HCT116 (cell line): ENCODE results near the gene TUBB4A. TPM values are rescaled to one million over a fixed set of nuclear protein-coding genes. Genes with fewer than 3 reads are reported as not detected.

Experiments used
- ATAC-seq: fragments of 200-7000 bp; cut with Tn5 transposase; 2 replicates; pipeline ENCODE4 v1.9.1; 2020; ENCODE audit warnings: mild to moderate bottlenecking, moderate library complexity
- BruUV-seq: library from RNA; stranded (reverse); fragments of 400-500 nt; replicated peaks from 2 replicates; lab custom pipeline; 2021; lab: Mats Ljungman, UMichigan
- CTCF ChIA-PET: fragments of 300-600 bp; sonication (Branson Sonifier 250); formaldehyde crosslinking; loops from one replicate; lab custom pipeline; 2021; ENCODE audit warnings: antibody characterized with exemption; lab: Charles Lee
- POLR2A ChIA-PET: fragments of 300-600, 350-600 bp; sonication (Branson Sonifier 250); formaldehyde crosslinking; loops from one replicate; lab custom pipeline; 2021; ENCODE audit warnings: antibody characterized with exemption; lab: Charles Lee
- RAD21 ChIA-PET, 2 experiments: fragments of 300-600 bp; sonication (Branson Sonifier 250); formaldehyde crosslinking; loops; one replicate each; lab custom pipeline; 2023; ENCODE audit warnings: low total read pairs in 2 of 2; ENCODE audit not compliant: uncharacterized antibody in 2 of 2, unreplicated experiment in 2 of 2, low non-redundant PET in 1 of 2; lab: Charles Lee
- DNase-seq: peaks from one replicate; pipeline ENCODE4 v3.0.0-alpha.2; 2010; ENCODE audit warnings: low read depth, low spot score
- H2AFZ ChIP-seq: fragments of 200-600 bp; shearing (Covaris generic), sonication (generic); 2 replicates; pipeline ENCODE4 v1.6.1; 2017; ENCODE audit warnings: low read depth, mixed run types, mixed read lengths, antibody characterized with exemption, low read length; ENCODE audit not compliant: poor library complexity, severe bottlenecking
- H3K27ac ChIP-seq: 2 replicates; pipeline ENCODE4 v1.5.1; 2012; ENCODE audit warnings: low read depth, low read length
- H3K27me3 ChIP-seq: fragments of 200-600 bp; sonication (generic); 2 replicates; pipeline ENCODE4 v1.6.1; 2016; ENCODE audit warnings: mixed run types, low read length, mixed read lengths; ENCODE audit not compliant: insufficient read depth
- H3K36me3 ChIP-seq, 2 experiments: fragments of 200-500 bp in 1 of 2; fragments of 200-600 bp in 1 of 2; sonication (Bioruptor generic) in 1 of 2; sonication (generic) in 1 of 2; 2 replicates each; pipeline versions ENCODE4 v1.5.1 to v1.6.1; 2014 to 2016; ENCODE audit warnings: low read length in 2 of 2, inconsistent platforms in 1 of 2, mixed read lengths in 1 of 2, mixed run types in 1 of 2; ENCODE audit not compliant: insufficient read depth in 2 of 2, control insufficient read depth in 1 of 2
- H3K4me1 ChIP-seq, 2 experiments: fragments of 200-600 bp in 1 of 2; sonication (generic) in 1 of 2; 2 replicates each; pipeline versions ENCODE4 v1.5.1 to v1.6.1; 2012 to 2017; ENCODE audit warnings: low read length in 2 of 2, inconsistent platforms in 1 of 2, mild to moderate bottlenecking in 1 of 2, mixed read lengths in 1 of 2, mixed run types in 1 of 2, moderate library complexity in 1 of 2; ENCODE audit not compliant: insufficient read depth in 2 of 2, control insufficient read depth in 1 of 2
- H3K4me2 ChIP-seq: fragments of 200-600 bp; sonication (generic); 2 replicates; pipeline ENCODE4 v1.6.1; 2017; ENCODE audit warnings: mixed run types, low read length, mixed read lengths
- H3K4me3 ChIP-seq, 2 experiments: fragments of 200-600 bp in 1 of 2; sonication (generic) in 1 of 2; replicated peaks in 1 of 2; 2 replicates each; pipeline ENCODE4 v1.5.1; 2011 to 2016; ENCODE audit warnings: low read length in 2 of 2, control low read depth in 1 of 2, low read depth in 1 of 2, mild to moderate bottlenecking in 1 of 2, mixed read lengths in 1 of 2, mixed run types in 1 of 2
- H3K79me2 ChIP-seq: fragments of 200-600 bp; sonication (generic); 2 replicates; pipeline ENCODE4 v1.6.1; 2017; ENCODE audit warnings: mild to moderate bottlenecking, mixed run types, low read length, moderate library complexity, mixed read lengths; ENCODE audit not compliant: insufficient read depth
- H3K9ac ChIP-seq: fragments of 200-600 bp; sonication (generic); 2 replicates; pipeline ENCODE4 v1.6.1; 2016; ENCODE audit warnings: low read length, mixed read lengths
- H3K9me2 ChIP-seq: fragments of 200-600 bp; sonication (generic), shearing (Covaris generic); 2 replicates; pipeline ENCODE4 v1.6.1; 2017; ENCODE audit warnings: mixed run types, mild to moderate bottlenecking, moderate library complexity; ENCODE audit not compliant: insufficient read depth
- H3K9me3 ChIP-seq, 2 experiments: fragments of 200-500 bp in 1 of 2; fragments of 200-600 bp in 1 of 2; sonication (Bioruptor generic) in 1 of 2; sonication (generic) in 1 of 2; 2 replicates each; pipeline ENCODE4 v1.6.1; 2014 to 2017; ENCODE audit warnings: low read length in 2 of 2, mixed read lengths in 2 of 2, inconsistent platforms in 1 of 2, low read depth in 1 of 2, mild to moderate bottlenecking in 1 of 2, mixed run types in 1 of 2, moderate library complexity in 1 of 2; ENCODE audit not compliant: control insufficient read depth in 1 of 2, insufficient read depth in 1 of 2
- H4K20me1 ChIP-seq: fragments of 200-600 bp; sonication (generic), shearing (Covaris generic); 2 replicates; pipeline ENCODE4 v1.6.1; 2017; ENCODE audit warnings: mixed run types, mild to moderate bottlenecking, moderate library complexity; ENCODE audit not compliant: insufficient read depth
- ATF3 ChIP-seq: IDR thresholded peaks from 2 replicates; pipeline ENCODE4 v1.6.1; 2012
- CBX3 ChIP-seq: IDR thresholded peaks from 2 replicates; pipeline ENCODE4 v1.6.1; 2012; ENCODE audit warnings: low read depth
- CEBPB ChIP-seq: IDR thresholded peaks from 2 replicates; pipeline ENCODE4 v1.6.1; 2012; ENCODE audit warnings: low read depth
- EGR1 ChIP-seq: IDR thresholded peaks from 2 replicates; pipeline ENCODE4 v1.6.1; 2012; ENCODE audit warnings: low read depth
- ELF1 ChIP-seq: IDR thresholded peaks from 2 replicates; pipeline ENCODE4 v1.6.1; 2012; ENCODE audit warnings: low read depth, borderline replicate concordance
- EZH2 ChIP-seq: fragments of 200-600 bp; sonication (generic); IDR thresholded peaks from 2 replicates; pipeline ENCODE4 v1.6.1; 2017; ENCODE audit warnings: antibody characterized with exemption, mixed run types
- EZH2phosphoT487 ChIP-seq: fragments of 200-600 bp; IDR thresholded peaks from 2 replicates; pipeline ENCODE4 v1.6.1; 2018; ENCODE audit warnings: antibody characterized with exemption, borderline replicate concordance
- FOSL1 ChIP-seq: IDR thresholded peaks from 2 replicates; pipeline ENCODE4 v1.6.1; 2012; ENCODE audit warnings: low read depth
- JUND ChIP-seq: IDR thresholded peaks from 2 replicates; pipeline ENCODE4 v1.6.1; 2012
- POLR2A ChIP-seq: IDR thresholded peaks from 2 replicates; pipeline ENCODE4 v1.7.0; 2011; ENCODE audit warnings: borderline replicate concordance; ENCODE audit not compliant: insufficient read depth, insufficient read length; ENCODE audit errors: extremely low read depth
- POLR2AphosphoS5 ChIP-seq: IDR thresholded peaks from 2 replicates; pipeline ENCODE4 v1.6.1; 2011; ENCODE audit warnings: mild to moderate bottlenecking, low read depth, low read length, moderate library complexity
- RAD21 ChIP-seq: IDR thresholded peaks from 2 replicates; pipeline ENCODE4 v1.6.1; 2012; ENCODE audit warnings: low read depth, mild to moderate bottlenecking
- REST ChIP-seq: IDR thresholded peaks from 2 replicates; pipeline ENCODE4 v1.6.1; 2012; ENCODE audit warnings: low read depth
- SIN3A ChIP-seq: IDR thresholded peaks from 2 replicates; pipeline ENCODE4 v1.6.1; 2012; ENCODE audit warnings: low read depth
- SP1 ChIP-seq: IDR thresholded peaks from 2 replicates; pipeline ENCODE4 v1.6.1; 2012; ENCODE audit warnings: low read depth
- SRF ChIP-seq: IDR thresholded peaks from 2 replicates; pipeline ENCODE4 v1.6.1; 2012; ENCODE audit warnings: low read depth
- TCF7L2 ChIP-seq: IDR thresholded peaks from 2 replicates; pipeline ENCODE4 v1.7.0; 2011; ENCODE audit warnings: borderline replicate concordance, inconsistent platforms; ENCODE audit not compliant: insufficient read depth, insufficient read length; ENCODE audit errors: extremely low read depth
- YY1 ChIP-seq: IDR thresholded peaks from 2 replicates; pipeline ENCODE4 v1.6.1; 2011; ENCODE audit warnings: low read length, low read depth, moderate library complexity, mild to moderate bottlenecking; ENCODE audit not compliant: insufficient replicate concordance; ENCODE audit errors: extremely low read depth
- intact Hi-C: fragments of 100-400 bp; cut with micrococcal nuclease; formaldehyde crosslinking; loops from 2 replicates; pipeline ENCODE4 v1.10.0; 2022
- total RNA-seq: library from RNA; stranded (reverse); gene quantifications from one replicate; pipeline ENCODE4 v1.2.1, GENCODE V29; 2021; ENCODE audit not compliant: unreplicated experiment
- TF ChIP-seq, protein P1 (sequence below): IDR thresholded peaks from 2 replicates; pipeline ENCODE4 v1.6.1; 2012
- TF ChIP-seq, protein P2 (sequence below): IDR thresholded peaks from 2 replicates; pipeline ENCODE4 v1.6.1; 2011; ENCODE audit warnings: mild to moderate bottlenecking, low read length, moderate library complexity; ENCODE audit not compliant: insufficient replicate concordance; ENCODE audit errors: extremely low read depth

TUBB4A gene
- total RNA-seq, 1 experiment from 2014 or later, result 32.5 TPM

DNA sequence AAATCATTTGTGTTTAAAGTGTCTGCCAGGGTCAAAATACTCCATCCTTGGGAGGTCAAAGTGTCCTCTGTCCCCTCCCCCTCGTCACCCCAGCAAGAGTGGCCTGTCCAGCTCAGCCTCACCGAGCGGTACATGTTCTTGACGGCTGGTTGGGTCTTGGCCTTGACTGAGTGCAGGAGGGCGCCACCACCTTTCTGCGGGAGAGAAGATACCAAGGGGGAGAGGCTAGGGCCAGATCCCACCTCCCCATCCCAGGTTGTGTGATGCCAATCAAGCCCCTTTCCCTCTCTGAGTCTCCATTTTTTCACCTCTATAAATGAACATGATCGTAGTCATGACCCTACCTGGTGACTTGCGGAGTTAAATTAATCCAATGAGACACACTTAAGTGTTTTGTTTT, 31.9 kb downstream of the TUBB4A start:
- POLR2A ChIA-PET, result no interaction called here
- intact Hi-C loops, result no loop called here
- H3K4me1 ChIP-seq, result peaks cover 13 to 19% of the 10 kb centered on the region in 2 experiments

More for the DNA sequence above, 31.9 kb downstream of the TUBB4A start:
- peaks cover 0 to 10% of the 10 kb centered on the region in 2 experiments; a peak in 2 of 4 replicates for H3K36me3 ChIP-seq
- H3K9me3 ChIP-seq, result no peaks in the 10 kb centered on the region
- no peaks in the 10 kb centered on the region for H4K20me1 ChIP-seq
- ATAC-seq (no peak), DNase-seq (no peak)
- RAD21 ChIA-PET, result no interaction called here
- no peaks in the 10 kb centered on the region for H3K9me2 ChIP-seq
- CTCF ChIA-PET, result interaction anchor here (1.0 kb wide), 1 partner anchor 44 kb away, joined by 3 read pairs; no protein-coding TSS in a partner anchor
- BruUV-seq, result no TSS peak
- H3K27me3 ChIP-seq, result no peaks in the 10 kb centered on the region
- no peak overlapping the region for H3K4me3 ChIP-seq
- H3K79me2 ChIP-seq, result peaks cover 5% of the 10 kb centered on the region; the same call in 1 of the 2 replicates
- H3K4me2 ChIP-seq, result no peak overlapping the region
- no peak overlapping the region for H3K27ac ChIP-seq
- H3K9ac ChIP-seq, result no peak overlapping the region
- TF ChIP-seq POLR2AphosphoS5 (no peak), EGR1 (no peak), ATF3 (no peak), SRF (no peak), EZH2phosphoT487 (no peak), POLR2A (no peak), EZH2 (no peak), SP1 (no peak), JUND (no peak), SIN3A (no peak), ELF1 (no peak), RAD21 (no peak), CEBPB (no peak), FOSL1 (no peak), YY1 (no peak), REST (no peak), TCF7L2 (no peak), CBX3 (no peak)
- TF ChIP-seq, protein P1, sequence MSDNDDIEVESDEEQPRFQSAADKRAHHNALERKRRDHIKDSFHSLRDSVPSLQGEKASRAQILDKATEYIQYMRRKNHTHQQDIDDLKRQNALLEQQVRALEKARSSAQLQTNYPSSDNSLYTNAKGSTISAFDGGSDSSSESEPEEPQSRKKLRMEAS, result no peak
- TF ChIP-seq, protein P2, sequence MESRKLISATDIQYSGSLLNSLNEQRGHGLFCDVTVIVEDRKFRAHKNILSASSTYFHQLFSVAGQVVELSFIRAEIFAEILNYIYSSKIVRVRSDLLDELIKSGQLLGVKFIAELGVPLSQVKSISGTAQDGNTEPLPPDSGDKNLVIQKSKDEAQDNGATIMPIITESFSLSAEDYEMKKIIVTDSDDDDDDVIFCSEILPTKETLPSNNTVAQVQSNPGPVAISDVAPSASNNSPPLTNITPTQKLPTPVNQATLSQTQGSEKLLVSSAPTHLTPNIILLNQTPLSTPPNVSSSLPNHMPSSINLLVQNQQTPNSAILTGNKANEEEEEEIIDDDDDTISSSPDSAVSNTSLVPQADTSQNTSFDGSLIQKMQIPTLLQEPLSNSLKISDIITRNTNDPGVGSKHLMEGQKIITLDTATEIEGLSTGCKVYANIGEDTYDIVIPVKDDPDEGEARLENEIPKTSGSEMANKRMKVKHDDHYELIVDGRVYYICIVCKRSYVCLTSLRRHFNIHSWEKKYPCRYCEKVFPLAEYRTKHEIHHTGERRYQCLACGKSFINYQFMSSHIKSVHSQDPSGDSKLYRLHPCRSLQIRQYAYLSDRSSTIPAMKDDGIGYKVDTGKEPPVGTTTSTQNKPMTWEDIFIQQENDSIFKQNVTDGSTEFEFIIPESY, result no peak
- TF ChIP-seq, all 23 proteins: peak for 0
- no peak overlapping the region for H2AFZ ChIP-seq
